HepG2 (cell line): ENCODE measurements around the gene UNC5CL. TPM values are rescaled to one million over a fixed set of nuclear protein-coding genes. Genes with fewer than 3 reads are reported as not detected.

Source experiments
- ATAC-seq: fragments of 200-7000 bp; cut with Tn5 transposase; 3 replicates; pipeline ENCODE4 v1.9.1; 2020; ENCODE audit warnings: mild to moderate bottlenecking, moderate library complexity
- BruUV-seq: library from RNA; stranded (reverse); fragments of 400-500 nt; replicated peaks from 2 replicates; lab custom pipeline; 2021; lab: Mats Ljungman, UMichigan
- CTCF ChIA-PET: fragments of 300-600 bp; formaldehyde crosslinking; extraction: SDS; loops from one replicate; lab custom pipeline; 2021; ENCODE audit warnings: low total read pairs, inconsistent platforms, low intra/inter-chr PET ratio; lab: Yijun Ruan, JAX
- POLR2A ChIA-PET: fragments of 350-600 bp; sonication (Branson Sonifier 250); formaldehyde crosslinking; loops from one replicate; lab custom pipeline; 2020; ENCODE audit warnings: antibody characterized with exemption, inconsistent platforms; lab: Yijun Ruan, JAX
- DNase-seq: peaks from one replicate; pipeline ENCODE4 v3.0.0-alpha.2; 2015; ENCODE audit warnings: low spot score
- FAIRE-seq: peaks from 3 replicates; lab custom pipeline; 2011; peaks lifted over from hg19 to GRCh38; lab: Jason Lieb, UNC
- H2AFZ ChIP-seq: one replicate; pipeline ENCODE4 v1.6.1; 2011; ENCODE audit warnings: low read length, inconsistent platforms
- H3K27ac ChIP-seq: fragments of 300-600 bp; 3 replicates; pipeline ENCODE4 v1.8.0; 2011; ENCODE audit warnings: mixed run types, mild to moderate bottlenecking, mixed read lengths, low read length, inconsistent platforms; ENCODE audit not compliant: insufficient read depth; ENCODE audit errors: extremely low read length
- H3K27me3 ChIP-seq, 2 experiments: fragments of 200-600 bp in 1 of 2; 2 replicates in 1 of 2; 3 replicates in 1 of 2; pipeline versions ENCODE4 v1.6.0 to v1.8.0; 2011; ENCODE audit warnings: low read length in 2 of 2, mild to moderate bottlenecking in 2 of 2, moderate library complexity in 2 of 2, inconsistent platforms in 1 of 2; ENCODE audit not compliant: insufficient read depth in 2 of 2, control insufficient read depth in 1 of 2
- H3K36me3 ChIP-seq, 2 experiments: fragments of 200-600 bp in 1 of 2; replicated peaks in 1 of 2; 2 replicates in 1 of 2; 3 replicates in 1 of 2; pipeline versions ENCODE4 v1.5.1 to v1.8.0; 2011; ENCODE audit warnings: low read length in 2 of 2, inconsistent platforms in 1 of 2; ENCODE audit not compliant: insufficient read depth in 2 of 2, control insufficient read depth in 1 of 2
- H3K4me1 ChIP-seq: 2 replicates; pipeline ENCODE4 v1.5.1; 2012; ENCODE audit warnings: low read length, inconsistent platforms; ENCODE audit not compliant: insufficient read depth
- H3K4me2 ChIP-seq: 2 replicates; pipeline ENCODE4 v1.6.0; 2011; ENCODE audit warnings: low read depth, low read length, inconsistent platforms
- H3K4me3 ChIP-seq, 3 experiments: fragments of 200-600 bp in 1 of 3; sonication (generic), shearing (Covaris generic) in 1 of 3; replicated peaks in 1 of 3; 2 replicates each; pipeline ENCODE4 v1.5.1; 2011 to 2016; ENCODE audit warnings: low read length in 3 of 3, inconsistent platforms in 2 of 3, low read depth in 2 of 3, mild to moderate bottlenecking in 2 of 3, control low read depth in 1 of 3, mixed read lengths in 1 of 3; ENCODE audit not compliant: insufficient read depth in 1 of 3
- H3K79me2 ChIP-seq: one replicate; pipeline ENCODE4 v1.6.1; 2011; ENCODE audit warnings: low read length, inconsistent platforms; ENCODE audit not compliant: insufficient read depth
- H3K9ac ChIP-seq: 2 replicates; pipeline ENCODE4 v1.6.0; 2011; ENCODE audit warnings: mild to moderate bottlenecking, low read depth, low read length, inconsistent platforms; ENCODE audit not compliant: insufficient read depth
- H3K9me3 ChIP-seq: 2 replicates; pipeline ENCODE4 v1.5.1; 2012; ENCODE audit warnings: mild to moderate bottlenecking, low read length
- H4K20me1 ChIP-seq: 2 replicates; pipeline ENCODE4 v1.6.0; 2011; ENCODE audit warnings: inconsistent platforms, mild to moderate bottlenecking, low read length, moderate library complexity; ENCODE audit not compliant: insufficient read depth
- CTCF ChIP-seq: sonication (generic); formaldehyde crosslinking; IDR thresholded peaks from 2 replicates; pipeline ENCODE4 v1.5.0; 2020; ENCODE audit warnings: mild to moderate bottlenecking, missing genetic modification reagents, moderate library complexity
- RAD21 ChIP-seq: fragments of 450-650 bp; formaldehyde crosslinking; IDR thresholded peaks from 2 replicates; pipeline ENCODE4 v1.5.0; 2020; ENCODE audit warnings: mild to moderate bottlenecking
- REPIN1 ChIP-seq: sonication (generic); formaldehyde crosslinking; IDR thresholded peaks from 2 replicates; pipeline ENCODE4 v1.8.0; 2022; ENCODE audit warnings: missing genetic modification reagents, low read depth, mild to moderate bottlenecking, borderline replicate concordance
- RXRB ChIP-seq: IDR thresholded peaks from 2 replicates; pipeline ENCODE4 v1.6.1; 2016; ENCODE audit warnings: borderline replicate concordance, missing genetic modification reagents, missing compliant biosample characterization
- SALL1 ChIP-seq: sonication (generic); formaldehyde crosslinking; IDR thresholded peaks from 2 replicates; pipeline ENCODE4 v1.8.0; 2022; ENCODE audit warnings: mild to moderate bottlenecking, missing genetic modification reagents
- SMC3 ChIP-seq: IDR thresholded peaks from 2 replicates; pipeline ENCODE4 v1.6.1; 2011; ENCODE audit warnings: low read length, improper control_type of control experiment
- STAG1 ChIP-seq: sonication (generic); formaldehyde crosslinking; IDR thresholded peaks from 2 replicates; pipeline ENCODE4 v1.4.0; 2020; ENCODE audit warnings: missing genetic modification reagents
- XRCC5 ChIP-seq: fragments of 200-400 bp; formaldehyde crosslinking; optimal IDR thresholded peaks from 2 replicates; pipeline ENCODE3; 2017; ENCODE audit warnings: mild to moderate bottlenecking, low read length
- ZBED4 ChIP-seq: sonication (generic); formaldehyde crosslinking; IDR thresholded peaks from 2 replicates; pipeline ENCODE4 v1.4.0; 2020; ENCODE audit warnings: missing genetic modification reagents, borderline replicate concordance
- ZNF17 ChIP-seq: sonication (generic); formaldehyde crosslinking; IDR thresholded peaks from 2 replicates; pipeline ENCODE4 v1.5.0; 2020; ENCODE audit warnings: mild to moderate bottlenecking, missing genetic modification reagents
- ZNF331 ChIP-seq: sonication (generic); formaldehyde crosslinking; IDR thresholded peaks from 2 replicates; pipeline ENCODE4 v1.4.0; 2020; ENCODE audit warnings: missing genetic modification reagents
- ZNF451 ChIP-seq: sonication (generic); formaldehyde crosslinking; IDR thresholded peaks from 2 replicates; pipeline ENCODE4 v1.5.0; 2020; ENCODE audit warnings: mild to moderate bottlenecking, missing genetic modification reagents
- ZNF572 ChIP-seq: sonication (generic); formaldehyde crosslinking; IDR thresholded peaks from 2 replicates; pipeline ENCODE4 v1.5.1; 2020; ENCODE audit warnings: mild to moderate bottlenecking, missing genetic modification reagents
- WGBS: methylation state at CpG from one replicate; pipeline ENCODE4 v1.1.6; 2017; ENCODE audit warnings: low lambda C conversion rate; 5-methylcytosine and 5-hydroxymethylcytosine counted together
- in situ Hi-C: cut with HindIII; loops from 2 replicates; pipeline ENCODE4 v1.10.0; 2017; ENCODE audit warnings: low pct_unique_long_range_greater_than_20kb; ENCODE audit not compliant: extremely low pct_ligation_motif_present
- intact Hi-C: fragments of 100-400 bp; cut with micrococcal nuclease; formaldehyde crosslinking; loops from one replicate; pipeline ENCODE4 v1.10.0; 2022; ENCODE audit not compliant: unreplicated experiment
- polyA plus RNA-seq, 8 experiments: library from polyadenylated mRNA; depleted of rRNA in 3 of 8; stranded (reverse) in 7 of 8; unstranded in 1 of 8; fragments of >200 nt; fragmentation: Illumina TruSeq in 4 of 8; extraction: Trizol in 4 of 8; gene quantifications; 2 replicates each; pipeline versions ENCODE4 v1.2.1 to v1.2.3, GENCODE V29; 2011 to 2016; ENCODE audit warnings: low read depth in 4 of 8, missing spikeins in 1 of 8, mixed read lengths in 1 of 8; ENCODE audit not compliant: insufficient read depth in 1 of 8
- total RNA-seq, 5 experiments: library from RNA; depleted of rRNA; stranded (reverse); fragments of >200 nt; fragmentation: Illumina TruSeq; extraction: Trizol; gene quantifications; 2 replicates each; pipeline ENCODE4 v1.2.3, GENCODE V29; 2016; ENCODE audit warnings: low read depth in 1 of 5
- TF ChIP-seq, protein P1 (sequence below): fragments of 450-650 bp; IDR thresholded peaks from 2 replicates; pipeline ENCODE4 v1.6.1; 2017; ENCODE audit warnings: mild to moderate bottlenecking

The UNC5CL gene
- total and polyA plus RNA-seq, 2 of the 13 experiments (the other 11 are each of a cell fraction or from before 2014, with no cell fraction given): 2.4 to 2.5 TPM

- POLR2A ChIA-PET: no interaction called here
- H3K4me2 ChIP-seq: no peak overlapping the region
- TF ChIP-seq ZNF331 (CRISPR knock-in tag) (peak; percentile 26; the same call in 1 of the 2 replicates), SALL1 (CRISPR knock-in tag) (0 out of 2 replicates have a peak, but pooled peaks have one; percentile 10), ZNF572 (CRISPR knock-in tag) (no peak), ZNF17 (CRISPR knock-in tag) (no peak), SMC3 (peak; percentile 44; the same call in 1 of the 2 replicates), RXRB (peak; percentile 19; the same call in 1 of the 2 replicates), STAG1 (CRISPR knock-in tag) (peak; percentile 91), ZNF451 (CRISPR knock-in tag) (0 out of 2 replicates have a peak, but pooled peaks have one; percentile 38), REPIN1 (CRISPR knock-in tag) (peak; percentile 52; the same call in 1 of the 2 replicates), RAD21 (CRISPR knock-in tag) (peak; percentile 51; the same call in 1 of the 2 replicates), ZBED4 (CRISPR knock-in tag) (no peak), CTCF (CRISPR knock-in tag) (peak; percentile 89), XRCC5 (peak; percentile 59)
- TF ChIP-seq, protein P1, sequence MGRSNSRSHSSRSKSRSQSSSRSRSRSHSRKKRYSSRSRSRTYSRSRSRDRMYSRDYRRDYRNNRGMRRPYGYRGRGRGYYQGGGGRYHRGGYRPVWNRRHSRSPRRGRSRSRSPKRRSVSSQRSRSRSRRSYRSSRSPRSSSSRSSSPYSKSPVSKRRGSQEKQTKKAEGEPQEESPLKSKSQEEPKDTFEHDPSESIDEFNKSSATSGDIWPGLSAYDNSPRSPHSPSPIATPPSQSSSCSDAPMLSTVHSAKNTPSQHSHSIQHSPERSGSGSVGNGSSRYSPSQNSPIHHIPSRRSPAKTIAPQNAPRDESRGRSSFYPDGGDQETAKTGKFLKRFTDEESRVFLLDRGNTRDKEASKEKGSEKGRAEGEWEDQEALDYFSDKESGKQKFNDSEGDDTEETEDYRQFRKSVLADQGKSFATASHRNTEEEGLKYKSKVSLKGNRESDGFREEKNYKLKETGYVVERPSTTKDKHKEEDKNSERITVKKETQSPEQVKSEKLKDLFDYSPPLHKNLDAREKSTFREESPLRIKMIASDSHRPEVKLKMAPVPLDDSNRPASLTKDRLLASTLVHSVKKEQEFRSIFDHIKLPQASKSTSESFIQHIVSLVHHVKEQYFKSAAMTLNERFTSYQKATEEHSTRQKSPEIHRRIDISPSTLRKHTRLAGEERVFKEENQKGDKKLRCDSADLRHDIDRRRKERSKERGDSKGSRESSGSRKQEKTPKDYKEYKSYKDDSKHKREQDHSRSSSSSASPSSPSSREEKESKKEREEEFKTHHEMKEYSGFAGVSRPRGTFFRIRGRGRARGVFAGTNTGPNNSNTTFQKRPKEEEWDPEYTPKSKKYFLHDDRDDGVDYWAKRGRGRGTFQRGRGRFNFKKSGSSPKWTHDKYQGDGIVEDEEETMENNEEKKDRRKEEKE: no peak
Observed at GRCh38 chr6:41021832-41022231, 17.2 kb downstream of the UNC5CL start.

More at GRCh38 chr6:41021832-41022231, 17.2 kb downstream of the UNC5CL start:
- H3K79me2 ChIP-seq: no peaks in the 10 kb centered on the region
- no peak overlapping the region for H3K27ac ChIP-seq
- H3K36me3 ChIP-seq: no peaks in the 10 kb centered on the region
- no peaks in the 10 kb centered on the region for H3K27me3 ChIP-seq
- BruUV-seq: no TSS peak
- 50% methylated on average over 3 of the region's 3 CpGs for WGBS
- no peaks in the 10 kb centered on the region for H4K20me1 ChIP-seq
- 0 out of 2 replicates have a peak, but pooled peaks cover 7% of the 10 kb centered on the region for H3K4me1 ChIP-seq
- ATAC-seq (peak; percentile 93), FAIRE-seq (no peak), DNase-seq (peak; percentile 71)
- H3K4me3 ChIP-seq: no peak overlapping the region
- intact Hi-C loops: no loop called here
- in situ Hi-C loops: loop anchor here (5.0 kb wide), 1 partner anchor 125 kb away; no protein-coding TSS in a partner anchor
- CTCF ChIA-PET: interaction anchor here (1.1 to 1.5 kb wide), 3 partner anchors 16 to 127 kb away, joined by 3 to 5 read pairs (median 4); no protein-coding TSS in a partner anchor
- H3K9ac ChIP-seq: no peak overlapping the region
- no peaks in the 10 kb centered on the region for H3K9me3 ChIP-seq
- no peak overlapping the region for H2AFZ ChIP-seq
